ENCODE data around the gene GRAMD1A. TPM values are rescaled to one million over a fixed set of nuclear protein-coding genes. Genes with fewer than 3 reads are reported as not detected.

Gene GRAMD1A
- total RNA-seq, 2 donors from 2014 or later: 90.8 to 94.9 TPM

DNA sequence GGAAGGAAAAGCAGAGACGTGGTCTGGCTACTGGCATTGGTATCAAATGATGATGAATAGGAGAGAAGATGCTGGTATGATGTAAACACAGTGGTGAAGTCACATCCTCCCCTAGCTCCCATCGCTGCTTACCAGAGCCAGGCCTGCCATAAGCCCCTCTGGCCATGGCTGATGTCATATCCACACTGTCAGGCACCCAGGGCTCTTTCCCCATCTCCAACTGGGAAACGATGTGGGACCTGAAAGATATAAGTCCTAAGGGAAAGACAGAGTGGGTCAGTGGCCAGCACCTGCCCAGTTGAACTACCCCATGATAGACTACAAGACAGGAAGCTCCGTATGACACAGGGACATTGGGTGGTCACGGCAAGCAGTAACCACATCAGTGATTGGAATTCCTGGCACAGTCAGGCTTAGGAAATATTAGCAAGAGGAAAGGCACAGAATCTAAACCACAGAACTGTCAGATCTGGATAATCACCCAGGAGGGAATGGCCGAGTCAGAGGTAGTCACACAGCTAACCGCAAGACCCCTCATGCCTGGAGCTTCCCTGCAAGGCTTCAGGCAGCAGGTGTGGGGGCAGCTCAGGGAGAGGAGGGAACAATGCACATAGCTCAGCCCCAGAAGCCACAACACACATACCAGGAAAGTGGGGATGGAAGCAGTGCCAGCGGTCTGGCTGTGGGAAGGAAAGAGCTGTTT lies 39.9 kb upstream of the GRAMD1A start:
- ATAC-seq (no peak), DNase-seq (no peak)
- H3K36me3 ChIP-seq (replicated peaks in 1 of 2; ENCODE audit: insufficient read depth in 1 of 2, low read depth in 2 of 2): peaks cover 22 to 26% of the 10 kb centered on the region in 2 donors
- 92 to 98% methylated on average over 8 of the region's 8 CpGs for WGBS, 2 donors
- TF ChIP-seq POLR2A (IDR thresholded peaks at IDR 0.05): no peak
- TF ChIP-seq, protein P1, sequence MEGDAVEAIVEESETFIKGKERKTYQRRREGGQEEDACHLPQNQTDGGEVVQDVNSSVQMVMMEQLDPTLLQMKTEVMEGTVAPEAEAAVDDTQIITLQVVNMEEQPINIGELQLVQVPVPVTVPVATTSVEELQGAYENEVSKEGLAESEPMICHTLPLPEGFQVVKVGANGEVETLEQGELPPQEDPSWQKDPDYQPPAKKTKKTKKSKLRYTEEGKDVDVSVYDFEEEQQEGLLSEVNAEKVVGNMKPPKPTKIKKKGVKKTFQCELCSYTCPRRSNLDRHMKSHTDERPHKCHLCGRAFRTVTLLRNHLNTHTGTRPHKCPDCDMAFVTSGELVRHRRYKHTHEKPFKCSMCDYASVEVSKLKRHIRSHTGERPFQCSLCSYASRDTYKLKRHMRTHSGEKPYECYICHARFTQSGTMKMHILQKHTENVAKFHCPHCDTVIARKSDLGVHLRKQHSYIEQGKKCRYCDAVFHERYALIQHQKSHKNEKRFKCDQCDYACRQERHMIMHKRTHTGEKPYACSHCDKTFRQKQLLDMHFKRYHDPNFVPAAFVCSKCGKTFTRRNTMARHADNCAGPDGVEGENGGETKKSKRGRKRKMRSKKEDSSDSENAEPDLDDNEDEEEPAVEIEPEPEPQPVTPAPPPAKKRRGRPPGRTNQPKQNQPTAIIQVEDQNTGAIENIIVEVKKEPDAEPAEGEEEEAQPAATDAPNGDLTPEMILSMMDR (IDR thresholded peaks at IDR 0.05): no peak
- no peak overlapping the region for H3K27ac ChIP-seq
- no peaks in the 10 kb centered on the region for H3K27me3 ChIP-seq
- H3K4me1 ChIP-seq: peaks cover 24% of the 10 kb centered on the region
- no peak overlapping the region for H3K4me3 ChIP-seq
- intact Hi-C loops (cut with DNase I): loop anchor here (5.0 kb wide), 1 partner anchor 67 kb away; no protein-coding TSS in a partner anchor
- peaks cover 0 to 40% (median 0%) of the 10 kb centered on the region in 3 donors for H3K9me3 ChIP-seq

- Histone ChIP-seq H3K4me3 (no peak overlapping the region), H3K27ac (no peak overlapping the region), H3K9me3 (peaks cover 0 to 40% (median 0%) of the 10 kb centered on the region in 3 donors), H3K4me1 (peaks cover 24% of the 10 kb centered on the region), H3K36me3 (replicated peaks in 1 of 2; ENCODE audit: insufficient read depth in 1 of 2, low read depth in 2 of 2) (peaks cover 22 to 26% of the 10 kb centered on the region in 2 donors), H3K27me3 (no peaks in the 10 kb centered on the region)
- WGBS, 2 donors: 89 to 98% methylated on average over 10 to 12 of the region's 12 CpGs
- intact Hi-C loops (cut with DNase I): loop anchor here (5.0 kb wide), 1 partner anchor 66 kb away; no protein-coding TSS in a partner anchor
- TF ChIP-seq POLR2A (IDR thresholded peaks at IDR 0.05): no peak
- TF ChIP-seq, protein P1 (IDR thresholded peaks at IDR 0.05): no peak
- ATAC-seq: no peak
- DNase-seq: no peak
Measured at GRCh38 chr19:34960940-34961679, 39.0 kb upstream of the GRAMD1A start.

DNA sequence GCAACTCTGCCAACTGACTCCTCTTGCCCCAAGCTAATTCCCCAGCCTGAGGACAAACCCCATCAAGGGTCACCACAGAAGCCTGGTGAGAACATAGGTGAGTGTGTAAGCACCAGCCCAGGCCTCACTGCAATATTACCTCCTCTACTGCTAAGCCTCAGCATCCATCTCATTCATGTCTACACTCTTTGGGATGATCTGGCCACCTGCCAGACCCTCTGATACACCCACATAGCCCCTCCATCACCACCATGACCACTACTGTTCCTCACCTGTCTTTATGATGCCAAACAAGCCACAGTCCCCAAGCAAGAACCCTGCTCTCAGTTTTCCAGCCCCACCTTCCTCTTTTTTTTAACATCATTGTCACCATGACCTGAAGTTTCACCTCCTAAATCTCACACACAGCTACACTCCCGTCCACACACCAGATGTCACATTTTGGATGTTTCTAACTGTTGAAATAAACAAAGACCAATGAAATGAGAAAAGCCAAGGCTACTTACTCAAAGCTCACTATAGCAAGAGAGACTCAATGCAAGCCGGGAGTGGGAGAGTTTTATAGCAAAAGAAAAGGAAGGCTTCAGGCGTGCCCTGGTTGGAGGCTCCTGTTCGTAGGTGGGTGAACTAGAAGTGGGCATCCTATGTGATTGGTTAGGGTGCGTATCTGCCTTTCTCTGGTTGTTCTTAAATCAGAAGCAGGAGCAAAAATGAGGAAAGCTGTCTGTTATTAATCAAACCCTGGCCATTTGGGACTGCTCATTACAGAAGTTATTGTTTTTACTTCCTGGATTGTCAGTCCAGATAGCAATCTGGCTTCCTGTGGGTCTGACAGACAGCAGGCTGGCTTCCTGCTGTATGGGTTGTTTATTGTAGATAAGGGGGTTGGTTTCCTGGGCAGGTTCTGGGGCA lies 38.1 kb upstream of the GRAMD1A start:
- Histone ChIP-seq H3K36me3 (replicated peaks in 1 of 2; ENCODE audit: insufficient read depth in 1 of 2, low read depth in 2 of 2) (peaks cover 22 to 26% of the 10 kb centered on the region in 2 donors), H3K4me3 (no peak overlapping the region), H3K9me3 (peaks cover 0 to 37% (median 0%) of the 10 kb centered on the region in 3 donors), H3K27me3 (no peaks in the 10 kb centered on the region), H3K4me1 (peaks cover 24% of the 10 kb centered on the region), H3K27ac (peak overlapping the region in 3 of 4 donors; percentile 51 to 57 (median 52))
- peak; percentile 48 for ATAC-seq
- no peak for TF ChIP-seq POLR2A (IDR thresholded peaks at IDR 0.05)
- TF ChIP-seq, protein P1 (IDR thresholded peaks at IDR 0.05): no peak
- intact Hi-C loops (cut with DNase I): loop anchor here (5.0 kb wide), 1 partner anchor 65 kb away; no protein-coding TSS in a partner anchor
- 61 to 73% methylated on average over 5 of the region's 5 CpGs for WGBS, 2 donors
- peak in 2 of 4 donors; percentile 23 to 25 for DNase-seq

GRCh38 chr19:34962687-34963572 lies 37.2 kb upstream of the GRAMD1A start:
- intact Hi-C loops (cut with DNase I): loop anchor here (5.0 kb wide), 1 partner anchor 64 kb away; no protein-coding TSS in a partner anchor
- peaks cover 20 to 21% of the 10 kb centered on the region in 2 donors for H3K36me3 ChIP-seq (replicated peaks in 1 of 2; ENCODE audit: insufficient read depth in 1 of 2, low read depth in 2 of 2)
- peak overlapping the region; percentile 88 to 91 for H3K4me3 ChIP-seq
- peaks cover 0 to 28% (median 0%) of the 10 kb centered on the region in 3 donors for H3K9me3 ChIP-seq
- TF ChIP-seq POLR2A (IDR thresholded peaks at IDR 0.05): peak in 1 of 3 donors; percentile 1
- TF ChIP-seq, protein P1 (IDR thresholded peaks at IDR 0.05): no peak
- H3K27me3 ChIP-seq: no peaks in the 10 kb centered on the region
- WGBS, 2 donors: 27 to 36% methylated on average over 14 of the region's 14 CpGs
- peaks cover 24% of the 10 kb centered on the region for H3K4me1 ChIP-seq
- ATAC-seq (peak; percentile 12), DNase-seq (no peak)
- H3K27ac ChIP-seq: peak overlapping the region in 3 of 4 donors; percentile 51 to 57 (median 52)

Measured in body of pancreas (tissue), 4 donors.